Thymus (tissue), 11 donors: Measurements from ENCODE around the gene GABBR1. TPM values are rescaled to one million over a fixed set of nuclear protein-coding genes. Genes with fewer than 3 reads are reported as not detected.

ENCODE experiments used
- DNase-seq, 9 donors: peaks; one replicate each; pipeline ENCODE4 v3.0.0-alpha.2; 2013; ENCODE audit warnings: low spot score in 9 of 9, low read depth in 6 of 9, missing footprints in 1 of 9
- H3K27ac ChIP-seq, 2 donors: one replicate each; pipeline ENCODE4 v1.5.1; 2013; ENCODE audit warnings: control low read depth in 1 of 2, low read depth in 1 of 2, low read length in 1 of 2, mild to moderate bottlenecking in 1 of 2, moderate library complexity in 1 of 2
- H3K27me3 ChIP-seq, 2 donors: one replicate each; pipeline ENCODE4 v1.5.1; 2013; ENCODE audit warnings: low read length in 1 of 2; ENCODE audit not compliant: control insufficient read depth in 2 of 2, insufficient read depth in 1 of 2
- H3K36me3 ChIP-seq, 2 donors: one replicate each; pipeline ENCODE4 v1.5.1; 2013; ENCODE audit warnings: low read length in 1 of 2, mild to moderate bottlenecking in 1 of 2, moderate library complexity in 1 of 2; ENCODE audit not compliant: control insufficient read depth in 2 of 2, insufficient read depth in 2 of 2
- H3K4me1 ChIP-seq, 2 donors: one replicate each; pipeline ENCODE4 v1.5.1; 2013; ENCODE audit warnings: low read length in 2 of 2; ENCODE audit not compliant: control insufficient read depth in 2 of 2, insufficient read depth in 2 of 2
- H3K4me3 ChIP-seq, 2 donors: one replicate each; pipeline ENCODE4 v1.5.1; 2013; ENCODE audit warnings: low read length in 2 of 2, control low read depth in 1 of 2, mild to moderate bottlenecking in 1 of 2
- H3K9me3 ChIP-seq, 2 donors: one replicate each; pipeline ENCODE4 v1.5.1; 2013; ENCODE audit warnings: low read length in 1 of 2, mild to moderate bottlenecking in 1 of 2; ENCODE audit not compliant: control insufficient read depth in 2 of 2, insufficient read depth in 1 of 2
- whole genome bisulfite sequencing: extraction: QIAGEN DNeasy Blood & Tissue Kit; methylation state at CpG from one replicate; pipeline ENCODE4 v1.1.7; 2013; 5-methylcytosine and 5-hydroxymethylcytosine counted together
- polyA plus RNA-seq: library from polyadenylated mRNA; stranded (reverse); fragments of 200-250 nt; gene quantifications from one replicate; pipeline ENCODE4 v1.2.3, GENCODE V29; 2013
- total RNA-seq: library from RNA; stranded (reverse); fragments of 120-200 nt; gene quantifications from one replicate; pipeline ENCODE4 v1.2.4, GENCODE V29; 2013
- donor health status: healthy.

The GABBR1 gene
- total and polyA plus RNA-seq, 2 donors, result 1.1 to 20.5 TPM

- no peak overlapping the region for H3K27ac ChIP-seq
- H3K27me3 ChIP-seq, result no peaks in the 10 kb centered on the region
- WGBS, result 49% methylated on average over 4 of the region's 4 CpGs
- DNase-seq, result no peak
- H3K4me1 ChIP-seq, result no peaks in the 10 kb centered on the region
- H3K9me3 ChIP-seq, result no peaks in the 10 kb centered on the region
- H3K36me3 ChIP-seq, result no peaks in the 10 kb centered on the region
- H3K4me3 ChIP-seq, result no peak overlapping the region
Measured at GRCh38 chr6:29593199-29593855, 39.7 kb downstream of the GABBR1 start.

GRCh38 chr6:29591677-29592076 is 41.3 kb downstream of the GABBR1 start:
- no peak for DNase-seq
- H3K4me3 ChIP-seq, result no peak overlapping the region
- no peaks in the 10 kb centered on the region for H3K27me3 ChIP-seq
- H3K36me3 ChIP-seq, result no peaks in the 10 kb centered on the region
- no peak overlapping the region for H3K27ac ChIP-seq
- 99% methylated on average over 2 of the region's 2 CpGs for WGBS
- no peaks in the 10 kb centered on the region for H3K4me1 ChIP-seq
- no peaks in the 10 kb centered on the region for H3K9me3 ChIP-seq

GRCh38 chr6:29590218-29590808 is 42.7 kb downstream of the GABBR1 start:
- H3K9me3 ChIP-seq, result no peaks in the 10 kb centered on the region
- H3K27me3 ChIP-seq, result no peaks in the 10 kb centered on the region
- no peak overlapping the region for H3K27ac ChIP-seq
- no peaks in the 10 kb centered on the region for H3K4me1 ChIP-seq
- no peaks in the 10 kb centered on the region for H3K36me3 ChIP-seq
- 88% methylated on average over 4 of the region's 4 CpGs for WGBS
- no peak for DNase-seq
- no peak overlapping the region for H3K4me3 ChIP-seq

GRCh38 chr6:29589423-29590048 is 43.4 kb downstream of the GABBR1 start:
- H3K4me3 ChIP-seq, result no peak overlapping the region
- peak in 7 of 9 donors; percentile 3 to 54 (median 26) for DNase-seq
- WGBS, result 19% methylated on average over 3 of the region's 3 CpGs
- no peak overlapping the region for H3K27ac ChIP-seq
- no peaks in the 10 kb centered on the region for H3K9me3 ChIP-seq
- no peaks in the 10 kb centered on the region for H3K36me3 ChIP-seq
- H3K4me1 ChIP-seq, result no peaks in the 10 kb centered on the region
- H3K27me3 ChIP-seq, result no peaks in the 10 kb centered on the region

- DNase-seq, result no peak
- H3K4me3 ChIP-seq, result no peak within 1 kb of the TSS
Measured at GRCh38 chr6:29584821-29585220, 48.2 kb downstream of the GABBR1 start, which contains the start of gene OR2H2. TSS of gene OR2H2 (plus strand) at chr6:29585121. CDS start at chr6:29587945, 2,824 bp downstream.

GRCh38 chr6:29577544-29577943 is 55.4 kb downstream of the GABBR1 start:
- Histone ChIP-seq H3K4me3 (no peak overlapping the region), H3K9me3 (no peaks in the 10 kb centered on the region), H3K27ac (no peak overlapping the region), H3K36me3 (no peaks in the 10 kb centered on the region), H3K4me1 (no peaks in the 10 kb centered on the region), H3K27me3 (no peaks in the 10 kb centered on the region)
- WGBS, result 85% methylated on average over 7 of the region's 7 CpGs
- no peak for DNase-seq

More at GRCh38 chr6:29584821-29585220, 48.2 kb downstream of the GABBR1 start, which contains the start of gene OR2H2:
- no peaks in the 10 kb centered on the region for H3K9me3 ChIP-seq
- no peak within 1 kb of the TSS for H3K27ac ChIP-seq
- H3K27me3 ChIP-seq, result no peaks in the 10 kb centered on the region
- no peaks in the 10 kb centered on the region for H3K4me1 ChIP-seq
- H3K36me3 ChIP-seq, result no peaks in the 10 kb centered on the region

GRCh38 chr6:29576056-29576455 is 56.9 kb downstream of the GABBR1 start:
- Histone ChIP-seq H3K4me1 (no peaks in the 10 kb centered on the region), H3K27me3 (no peaks in the 10 kb centered on the region), H3K4me3 (no peak overlapping the region), H3K9me3 (no peaks in the 10 kb centered on the region), H3K36me3 (no peaks in the 10 kb centered on the region), H3K27ac (no peak overlapping the region)
- DNase-seq, result no peak

- no peak overlapping the region for H3K27ac ChIP-seq
- no peaks in the 10 kb centered on the region for H3K4me1 ChIP-seq
- H3K4me3 ChIP-seq, result no peak overlapping the region
- 90% methylated on average over 5 of the region's 5 CpGs for WGBS
- no peaks in the 10 kb centered on the region for H3K36me3 ChIP-seq
- no peak for DNase-seq
- no peaks in the 10 kb centered on the region for H3K9me3 ChIP-seq
- no peaks in the 10 kb centered on the region for H3K27me3 ChIP-seq
Measured at GRCh38 chr6:29567991-29568390, 65.0 kb downstream of the GABBR1 start.

GRCh38 chr6:29567541-29567940 is 65.4 kb downstream of the GABBR1 start:
- Histone ChIP-seq H3K36me3 (no peaks in the 10 kb centered on the region), H3K4me3 (no peak overlapping the region), H3K4me1 (no peaks in the 10 kb centered on the region), H3K27ac (no peak overlapping the region), H3K9me3 (no peaks in the 10 kb centered on the region), H3K27me3 (no peaks in the 10 kb centered on the region)
- 89% methylated on average over 2 of the region's 2 CpGs for WGBS
- DNase-seq, result no peak
